GM12878 (cell line): ENCODE measurements around the gene FUT7. TPM values are rescaled to one million over a fixed set of nuclear protein-coding genes. Genes with fewer than 3 reads are reported as not detected.

Experiments
- ATAC-seq: fragments of 200-7000 bp; cut with Tn5 transposase; 3 replicates; pipeline ENCODE4 v1.9.1; 2020; ENCODE audit warnings: mild to moderate bottlenecking, moderate library complexity
- BruUV-seq: library from RNA; stranded (reverse); fragments of 400-500 nt; replicated peaks from 2 replicates; lab custom pipeline; 2021; lab: Mats Ljungman, UMichigan
- CTCF ChIA-PET: fragments of 300-600 bp; sonication (Branson Sonifier 250); formaldehyde crosslinking; extraction: SDS; loops from one replicate; lab custom pipeline; 2021; ENCODE audit warnings: inconsistent platforms; lab: Yijun Ruan, JAX
- POLR2A ChIA-PET: fragments of 350-600 bp; formaldehyde crosslinking; extraction: SDS; loops from one replicate; lab custom pipeline; 2021; ENCODE audit warnings: inconsistent platforms; lab: Charles Lee
- RAD21 ChIA-PET: fragments of 300-600 bp; sonication (Branson Sonifier 250); formaldehyde crosslinking; loops from one replicate; lab custom pipeline; 2023; ENCODE audit warnings: antibody characterized with exemption; ENCODE audit not compliant: unreplicated experiment; lab: Charles Lee
- SMC1A ChIA-PET: fragments of 300-600 bp; sonication (Branson Sonifier 250); formaldehyde crosslinking; loops from one replicate; lab custom pipeline; 2023; ENCODE audit not compliant: unreplicated experiment, uncharacterized antibody; lab: Charles Lee
- DNase-seq: peaks from one replicate; pipeline ENCODE4 v3.0.0-alpha.2; 2011; ENCODE audit warnings: low read depth, low spot score
- FAIRE-seq: peaks from 3 replicates; lab custom pipeline; 2011; peaks lifted over from hg19 to GRCh38; lab: Jason Lieb, UNC
- H2AFZ ChIP-seq: 2 replicates; pipeline ENCODE4 v1.6.0; 2011; ENCODE audit warnings: low read depth, low read length, control low read depth; ENCODE audit not compliant: control insufficient read depth
- H3K27ac ChIP-seq: 2 replicates; pipeline ENCODE4 v1.5.1; 2011; ENCODE audit warnings: control low read depth; ENCODE audit not compliant: control insufficient read depth, insufficient read depth
- H3K27me3 ChIP-seq, 2 experiments: replicated peaks in 1 of 2; 2 replicates each; pipeline versions ENCODE4 v1.6.0 to v1.6.1; 2011; ENCODE audit warnings: low read length in 1 of 2; ENCODE audit not compliant: control insufficient read depth in 2 of 2, insufficient read depth in 2 of 2
- H3K36me3 ChIP-seq, 2 experiments: 2 replicates each; pipeline ENCODE4 v1.5.1; 2011; ENCODE audit warnings: low read length in 1 of 2; ENCODE audit not compliant: control insufficient read depth in 2 of 2, insufficient read depth in 2 of 2
- H3K4me1 ChIP-seq: 2 replicates; pipeline ENCODE4 v1.6.1; 2011; ENCODE audit warnings: mild to moderate bottlenecking, low read length, moderate library complexity, mixed read lengths; ENCODE audit not compliant: control insufficient read depth, insufficient read depth
- H3K4me2 ChIP-seq: 2 replicates; pipeline ENCODE4 v1.6.0; 2011; ENCODE audit warnings: control low read depth; ENCODE audit not compliant: control insufficient read depth, insufficient read depth
- H3K4me3 ChIP-seq: fragments of 200-600 bp; sonication (generic); 2 replicates; pipeline ENCODE4 v1.5.1; 2016
- H3K79me2 ChIP-seq: 2 replicates; pipeline ENCODE4 v1.6.0; 2011; ENCODE audit warnings: low read length; ENCODE audit not compliant: control insufficient read depth, insufficient read depth
- H3K9ac ChIP-seq: 2 replicates; pipeline ENCODE4 v1.8.0; 2011; ENCODE audit warnings: low read length, control low read depth, mixed read lengths; ENCODE audit not compliant: control insufficient read depth, insufficient read depth
- H3K9me3 ChIP-seq: replicated peaks from 3 replicates; pipeline ENCODE4 v1.5.1; 2011; ENCODE audit warnings: mild to moderate bottlenecking, low read length; ENCODE audit not compliant: control insufficient read depth, insufficient read depth
- H4K20me1 ChIP-seq: 2 replicates; pipeline ENCODE4 v1.6.0; 2011; ENCODE audit not compliant: control insufficient read depth, insufficient read depth
- DPF2 ChIP-seq: fragments of 450-650 bp; IDR thresholded peaks from 2 replicates; pipeline ENCODE4 v1.6.1; 2017; ENCODE audit warnings: mild to moderate bottlenecking
- NFYB ChIP-seq: IDR thresholded peaks from 2 replicates; pipeline ENCODE4 v1.6.1; 2011; ENCODE audit warnings: low read depth, mild to moderate bottlenecking, low read length, improper control_type of control experiment, moderate library complexity; ENCODE audit not compliant: insufficient read depth
- SREBF1 ChIP-seq: IDR thresholded peaks from 2 replicates; pipeline ENCODE4 v1.6.1; 2012; ENCODE audit warnings: mild to moderate bottlenecking, low read length
- ZSCAN29 ChIP-seq: fragments of 450-650 bp; IDR thresholded peaks from 2 replicates; pipeline ENCODE4 v1.6.1; 2017; ENCODE audit warnings: mild to moderate bottlenecking, moderate library complexity
- WGBS: methylation state at CpG from one replicate; pipeline ENCODE4 v1.1.6; 2016; ENCODE audit warnings: low lambda C conversion rate; ENCODE audit not compliant: insufficient replicate concordance, insufficient coverage; ENCODE audit errors: missing lambda C conversion rate; 5-methylcytosine and 5-hydroxymethylcytosine counted together
- in situ Hi-C: fragments of 300-500 bp; cut with MboI; formaldehyde crosslinking; loops from 9 replicates; pipeline ENCODE4 v1.14.3; 2018; ENCODE audit warnings: mixed read lengths
- intact Hi-C: fragments of 100-400 bp; cut with micrococcal nuclease; formaldehyde crosslinking; loops from one replicate; pipeline ENCODE4 v1.14.2; 2022; ENCODE audit not compliant: unreplicated experiment
- polyA plus RNA-seq, 11 experiments: library from polyadenylated mRNA; depleted of rRNA in 4 of 11; unstranded in 6 of 11; stranded (reverse) in 5 of 11; fragments of >200 nt; fragmentation: Nextera tagmentation in 4 of 11; fragmentation: Illumina TruSeq in 1 of 11; extraction: Ambion mirVana in 4 of 11; extraction: Trizol in 1 of 11; gene quantifications; 1 replicate in 1 of 11; 2 replicates in 10 of 11; pipeline versions ENCODE4 v1.2.1 to v1.2.3, GENCODE V29; 2011 to 2016; ENCODE audit warnings: inconsistent platforms in 2 of 11, missing spikeins in 2 of 11, low read depth in 1 of 11
- total RNA-seq, 4 experiments: library from RNA; depleted of rRNA in 3 of 4; stranded (reverse); fragments of >200 nt in 3 of 4; fragmentation: Illumina TruSeq in 1 of 4; extraction: Trizol in 1 of 4; gene quantifications; 2 replicates each; pipeline versions ENCODE4 v1.2.1 to v1.2.3, GENCODE V29; 2013 to 2021
- TF ChIP-seq, protein P1 (sequence below): fragments of 450-650 bp; formaldehyde crosslinking; IDR thresholded peaks from 2 replicates; pipeline ENCODE4 v1.4.0; 2020; ENCODE audit warnings: mild to moderate bottlenecking, moderate library complexity

Gene FUT7
- total and polyA plus RNA-seq, 10 of the 15 experiments (the other 5 are each of a cell fraction or from before 2014, with no cell fraction given): 0.04 to 0.62 (median 0.20) TPM; not detected in 2

DNA sequence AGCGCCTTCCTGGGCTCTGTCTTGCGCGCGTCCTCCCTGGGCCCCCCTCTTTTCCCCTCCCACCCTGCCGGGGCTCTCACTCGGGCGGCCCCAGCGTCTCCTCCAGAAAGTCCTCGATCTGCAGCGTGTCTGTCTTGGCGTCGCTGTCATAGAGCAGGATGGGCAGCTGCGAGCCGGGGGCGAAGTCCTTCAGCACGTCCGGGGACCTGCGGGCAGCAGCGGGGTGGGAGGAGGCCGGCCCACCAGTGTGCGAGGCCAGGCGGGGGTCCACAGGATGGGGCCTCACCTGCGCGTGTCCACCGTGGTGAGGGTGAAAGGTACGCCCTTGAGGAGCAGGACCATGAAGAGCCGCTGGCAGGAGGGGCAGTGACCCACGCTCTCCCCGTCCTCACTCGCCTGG, 36.5 kb downstream of the FUT7 start:
- in situ Hi-C loops (no loop called here), intact Hi-C loops (no loop called here)
- ATAC-seq (no peak), FAIRE-seq (no peak), DNase-seq (no peak)
- no peak overlapping the region for H3K9ac ChIP-seq
- SMC1A ChIA-PET: no interaction called here
- POLR2A ChIA-PET: no interaction called here
- H3K27me3 ChIP-seq: peaks cover 2 to 6% of the 10 kb centered on the region in 2 experiments; a peak in 3 of 4 replicates
- no peaks in the 10 kb centered on the region for H4K20me1 ChIP-seq
- no peaks in the 10 kb centered on the region for H3K36me3 ChIP-seq
- CTCF ChIA-PET: interaction anchor here (0.6 to 2.1 kb wide), 5 partner anchors 34 to 115 kb away, joined by 3 to 9 read pairs (median 7); no protein-coding TSS in a partner anchor
- H2AFZ ChIP-seq: no peak overlapping the region
- H3K4me3 ChIP-seq: no peak overlapping the region
- TF ChIP-seq ZSCAN29: no peak
- TF ChIP-seq SREBF1: no peak
- TF ChIP-seq, protein P1, sequence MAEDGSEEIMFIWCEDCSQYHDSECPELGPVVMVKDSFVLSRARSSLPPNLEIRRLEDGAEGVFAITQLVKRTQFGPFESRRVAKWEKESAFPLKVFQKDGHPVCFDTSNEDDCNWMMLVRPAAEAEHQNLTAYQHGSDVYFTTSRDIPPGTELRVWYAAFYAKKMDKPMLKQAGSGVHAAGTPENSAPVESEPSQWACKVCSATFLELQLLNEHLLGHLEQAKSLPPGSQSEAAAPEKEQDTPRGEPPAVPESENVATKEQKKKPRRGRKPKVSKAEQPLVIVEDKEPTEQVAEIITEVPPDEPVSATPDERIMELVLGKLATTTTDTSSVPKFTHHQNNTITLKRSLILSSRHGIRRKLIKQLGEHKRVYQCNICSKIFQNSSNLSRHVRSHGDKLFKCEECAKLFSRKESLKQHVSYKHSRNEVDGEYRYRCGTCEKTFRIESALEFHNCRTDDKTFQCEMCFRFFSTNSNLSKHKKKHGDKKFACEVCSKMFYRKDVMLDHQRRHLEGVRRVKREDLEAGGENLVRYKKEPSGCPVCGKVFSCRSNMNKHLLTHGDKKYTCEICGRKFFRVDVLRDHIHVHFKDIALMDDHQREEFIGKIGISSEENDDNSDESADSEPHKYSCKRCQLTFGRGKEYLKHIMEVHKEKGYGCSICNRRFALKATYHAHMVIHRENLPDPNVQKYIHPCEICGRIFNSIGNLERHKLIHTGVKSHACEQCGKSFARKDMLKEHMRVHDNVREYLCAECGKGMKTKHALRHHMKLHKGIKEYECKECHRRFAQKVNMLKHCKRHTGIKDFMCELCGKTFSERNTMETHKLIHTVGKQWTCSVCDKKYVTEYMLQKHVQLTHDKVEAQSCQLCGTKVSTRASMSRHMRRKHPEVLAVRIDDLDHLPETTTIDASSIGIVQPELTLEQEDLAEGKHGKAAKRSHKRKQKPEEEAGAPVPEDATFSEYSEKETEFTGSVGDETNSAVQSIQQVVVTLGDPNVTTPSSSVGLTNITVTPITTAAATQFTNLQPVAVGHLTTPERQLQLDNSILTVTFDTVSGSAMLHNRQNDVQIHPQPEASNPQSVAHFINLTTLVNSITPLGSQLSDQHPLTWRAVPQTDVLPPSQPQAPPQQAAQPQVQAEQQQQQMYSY (CRISPR knock-in tag): no peak
- TF ChIP-seq DPF2: no peak
- no peak for TF ChIP-seq NFYB
- no peaks in the 10 kb centered on the region; the same call in 1 of the 2 replicates for H3K79me2 ChIP-seq
- H3K9me3 ChIP-seq: no peaks in the 10 kb centered on the region; the same call in 2 of the 3 replicates
- WGBS: 80% methylated on average over 12 of the region's 30 CpGs
- H3K4me2 ChIP-seq: no peak overlapping the region
- no TSS peak for BruUV-seq
- RAD21 ChIA-PET: interaction anchor here (0.5 to 1.4 kb wide), 2 partner anchors 47 to 694 kb away, joined by 3 to 5 read pairs; no protein-coding TSS in a partner anchor
- peaks cover 41% of the 10 kb centered on the region for H3K4me1 ChIP-seq
- H3K27ac ChIP-seq: no peak overlapping the region
